IMR-90 (cell line): ENCODE results near the gene ANO4. TPM values are rescaled to one million over a fixed set of nuclear protein-coding genes. Genes with fewer than 3 reads are reported as not detected.

Experiments used
- ATAC-seq: fragments of 200-7000 bp; cut with Tn5 transposase; 2 replicates; pipeline ENCODE4 v1.9.1; 2020; ENCODE audit warnings: low read depth, mild to moderate bottlenecking, moderate library complexity
- BruUV-seq: library from RNA; stranded (reverse); fragments of 400-500 nt; replicated peaks from 2 replicates; lab custom pipeline; 2021; lab: Mats Ljungman, UMichigan
- CTCF ChIA-PET: fragments of 300-600 bp; formaldehyde crosslinking; extraction: SDS; loops from one replicate; lab custom pipeline; 2021; ENCODE audit warnings: antibody characterized with exemption; lab: Yijun Ruan, JAX
- POLR2A ChIA-PET: fragments of 300-600 bp; sonication (Branson Sonifier 250); formaldehyde crosslinking; loops from one replicate; lab custom pipeline; 2022; ENCODE audit warnings: antibody characterized with exemption; ENCODE audit not compliant: unreplicated experiment; lab: Charles Lee
- DNase-seq: peaks from one replicate; pipeline ENCODE4 v3.0.0; 2013
- H2AFZ ChIP-seq: replicated peaks from 2 replicates; pipeline ENCODE3; 2013; ENCODE audit warnings: low read length, mild to moderate bottlenecking; ENCODE audit not compliant: poor library complexity
- H2AK5ac ChIP-seq: 2 replicates; pipeline ENCODE4 v1.6.1; 2013; ENCODE audit warnings: low read depth, low read length, inconsistent platforms
- H2AK9ac ChIP-seq: replicated peaks from 2 replicates; pipeline ENCODE3; 2013; ENCODE audit warnings: mild to moderate bottlenecking, low read depth, low read length, moderate library complexity; ENCODE audit not compliant: poor library complexity
- H2BK120ac ChIP-seq: 2 replicates; pipeline ENCODE4 v1.6.1; 2013; ENCODE audit warnings: low read depth, low read length, inconsistent platforms
- H2BK15ac ChIP-seq: 3 replicates; pipeline ENCODE4 v1.6.1; 2013; ENCODE audit warnings: low read depth, low read length, inconsistent platforms
- H2BK20ac ChIP-seq: 2 replicates; pipeline ENCODE4 v1.6.1; 2013; ENCODE audit warnings: low read depth, mild to moderate bottlenecking, inconsistent platforms, low read length, moderate library complexity
- H2BK5ac ChIP-seq: 2 replicates; pipeline ENCODE4 v1.6.1; 2013; ENCODE audit warnings: mild to moderate bottlenecking, low read depth, low read length, inconsistent platforms; ENCODE audit not compliant: poor library complexity, severe bottlenecking
- H3K14ac ChIP-seq: replicated peaks from 2 replicates; pipeline ENCODE4 v1.6.1; 2013; ENCODE audit warnings: low read depth, low read length, inconsistent platforms
- H3K18ac ChIP-seq: 2 replicates; pipeline ENCODE4 v1.6.1; 2013; ENCODE audit warnings: low read depth, low read length, control low read depth
- H3K23ac ChIP-seq: 2 replicates; pipeline ENCODE4 v1.6.1; 2013; ENCODE audit warnings: low read depth, low read length, inconsistent platforms
- H3K27ac ChIP-seq: 2 replicates; pipeline ENCODE4 v1.5.1; 2013; ENCODE audit warnings: mild to moderate bottlenecking, control low read depth, low read length; ENCODE audit not compliant: insufficient read depth
- H3K27me3 ChIP-seq: 2 replicates; pipeline ENCODE4 v1.6.1; 2013; ENCODE audit warnings: low read length; ENCODE audit not compliant: control insufficient read depth, insufficient read depth
- H3K36me3 ChIP-seq: 2 replicates; pipeline ENCODE4 v1.6.1; 2013; ENCODE audit warnings: low read length, mixed read lengths; ENCODE audit not compliant: control insufficient read depth, insufficient read depth
- H3K4ac ChIP-seq: 2 replicates; pipeline ENCODE4 v1.6.1; 2013; ENCODE audit warnings: low read depth, low read length, inconsistent platforms
- H3K4me1 ChIP-seq: 2 replicates; pipeline ENCODE4 v1.6.1; 2013; ENCODE audit warnings: low read length, mixed read lengths; ENCODE audit not compliant: control insufficient read depth, insufficient read depth
- H3K4me2 ChIP-seq: 2 replicates; pipeline ENCODE4 v1.6.1; 2013; ENCODE audit warnings: low read depth, mild to moderate bottlenecking, control low read depth, low read length, moderate library complexity
- H3K4me3 ChIP-seq: 2 replicates; pipeline ENCODE4 v1.5.1; 2013; ENCODE audit warnings: low read depth, mild to moderate bottlenecking, control low read depth, low read length, moderate library complexity; ENCODE audit not compliant: insufficient read depth
- H3K56ac ChIP-seq: 2 replicates; pipeline ENCODE4 v1.6.1; 2013; ENCODE audit warnings: low read length, inconsistent platforms; ENCODE audit not compliant: insufficient read depth; ENCODE audit errors: extremely low read depth
- H3K79me1 ChIP-seq, 2 experiments: 2 replicates each; pipeline ENCODE4 v1.6.1; 2013; ENCODE audit warnings: low read length in 2 of 2, inconsistent platforms in 1 of 2, low read depth in 1 of 2
- H3K9ac ChIP-seq: 2 replicates; pipeline ENCODE4 v1.6.1; 2013; ENCODE audit warnings: low read depth, low read length, control low read depth
- H3K9me1 ChIP-seq: 2 replicates; pipeline ENCODE4 v1.6.1; 2013; ENCODE audit warnings: low read length, inconsistent platforms; ENCODE audit not compliant: insufficient read depth
- H3K9me3 ChIP-seq: 2 replicates; pipeline ENCODE4 v1.6.1; 2013; ENCODE audit warnings: low read length; ENCODE audit not compliant: control insufficient read depth, insufficient read depth
- H4K20me1 ChIP-seq: 2 replicates; pipeline ENCODE4 v1.6.1; 2013; ENCODE audit warnings: low read length, inconsistent platforms; ENCODE audit not compliant: insufficient read depth
- H4K5ac ChIP-seq: 2 replicates; pipeline ENCODE4 v1.6.1; 2013; ENCODE audit warnings: mild to moderate bottlenecking, low read depth, low read length, control low read depth
- H4K8ac ChIP-seq, 2 experiments: 2 replicates each; pipeline ENCODE4 v1.6.1; 2013; ENCODE audit warnings: low read depth in 2 of 2, low read length in 2 of 2, control low read depth in 1 of 2, inconsistent platforms in 1 of 2
- H4K91ac ChIP-seq: 2 replicates; pipeline ENCODE4 v1.6.1; 2013; ENCODE audit warnings: low read depth, low read length, inconsistent platforms; ENCODE audit not compliant: insufficient read depth
- BHLHE40 ChIP-seq: fragments of 150-350 bp; IDR thresholded peaks from 2 replicates; pipeline ENCODE4 v1.6.1; 2016; ENCODE audit warnings: mild to moderate bottlenecking, low read depth, low read length
- CEBPB ChIP-seq: IDR thresholded peaks from 2 replicates; pipeline ENCODE4 v1.6.1; 2012; ENCODE audit warnings: low read depth, low read length, improper control_type of control experiment
- CHD1 ChIP-seq: IDR thresholded peaks from 2 replicates; pipeline ENCODE4 v1.6.1; 2012; ENCODE audit warnings: low read depth, low read length, improper control_type of control experiment
- CTCF ChIP-seq: conservative IDR thresholded peaks from 2 replicates; pipeline ENCODE4 v1.5.1; 2012; ENCODE audit warnings: mild to moderate bottlenecking, low read depth, low read length, improper control_type of control experiment
- ELK1 ChIP-seq: fragments of 150-350 bp; IDR thresholded peaks from 2 replicates; pipeline ENCODE4 v1.6.1; 2016; ENCODE audit warnings: low read depth, mild to moderate bottlenecking, low read length, moderate library complexity, borderline replicate concordance
- FOS ChIP-seq: fragments of 150-350 bp; IDR thresholded peaks from 2 replicates; pipeline ENCODE4 v1.6.1; 2016; ENCODE audit warnings: low read depth, low read length
- MAFK ChIP-seq: IDR thresholded peaks from 2 replicates; pipeline ENCODE4 v1.6.1; 2012; ENCODE audit warnings: low read depth, low read length, improper control_type of control experiment
- MAZ ChIP-seq: IDR thresholded peaks from 2 replicates; pipeline ENCODE4 v1.6.1; 2012; ENCODE audit warnings: low read depth, mild to moderate bottlenecking, low read length, improper control_type of control experiment, moderate library complexity, borderline replicate concordance
- MXI1 ChIP-seq: IDR thresholded peaks from 2 replicates; pipeline ENCODE4 v1.6.1; 2012; ENCODE audit warnings: low read depth, mild to moderate bottlenecking, low read length, moderate library complexity, borderline replicate concordance
- NFE2L2 ChIP-seq: fragments of 150-350 bp; IDR thresholded peaks from 2 replicates; pipeline ENCODE4 v1.6.1; 2016; ENCODE audit warnings: low read depth, mild to moderate bottlenecking, low read length
- POLR2A ChIP-seq: IDR thresholded peaks from 2 replicates; pipeline ENCODE4 v1.6.1; 2012; ENCODE audit warnings: mild to moderate bottlenecking, low read depth, low read length
- RAD21 ChIP-seq: IDR thresholded peaks from 2 replicates; pipeline ENCODE4 v1.6.1; 2012; ENCODE audit warnings: low read length, improper control_type of control experiment
- RCOR1 ChIP-seq: IDR thresholded peaks from 2 replicates; pipeline ENCODE4 v1.6.1; 2012; ENCODE audit warnings: mild to moderate bottlenecking, low read length, improper control_type of control experiment; ENCODE audit not compliant: insufficient replicate concordance
- RFX5 ChIP-seq: IDR thresholded peaks from 2 replicates; pipeline ENCODE4 v1.8.0; 2012; ENCODE audit warnings: low read depth, mild to moderate bottlenecking, low read length, moderate library complexity
- SMC3 ChIP-seq: fragments of 150-350 bp; IDR thresholded peaks from 2 replicates; pipeline ENCODE4 v1.6.1; 2016; ENCODE audit warnings: low read depth, mild to moderate bottlenecking, antibody characterized with exemption, low read length, moderate library complexity
- USF2 ChIP-seq: fragments of 150-350 bp; IDR thresholded peaks from 2 replicates; pipeline ENCODE4 v1.6.1; 2017; ENCODE audit warnings: mild to moderate bottlenecking, antibody characterized with exemption, low read length, low read depth
- WGBS, 2 experiments: methylation state at CpG; one replicate each; pipeline versions ENCODE4 v1.1.5 to v1.1.7; 2013; ENCODE audit warnings: missing lambda C conversion rate in 2 of 2; ENCODE audit not compliant: insufficient read length in 1 of 2; ENCODE audit errors: extremely low coverage in 2 of 2; 5-methylcytosine and 5-hydroxymethylcytosine counted together
- dilution Hi-C: fragments of 300-500 bp; cut with HindIII; formaldehyde crosslinking; loops from one replicate; pipeline ENCODE4 v1.14.3; 2018; ENCODE audit warnings: low sequenced_read_pairs; ENCODE audit not compliant: unreplicated experiment
- in situ Hi-C: fragments of 300-500 bp; cut with MboI; formaldehyde crosslinking; loops from 3 replicates; pipeline ENCODE4 v1.14.3; 2019; ENCODE audit warnings: low sequenced_read_pairs, inconsistent platforms, mixed read lengths
- intact Hi-C: fragments of 100-400 bp; cut with micrococcal nuclease; formaldehyde crosslinking; loops from 2 replicates; pipeline ENCODE4 v1.10.0; 2022
- polyA plus RNA-seq, 3 experiments: library from polyadenylated mRNA; depleted of rRNA; stranded (reverse); fragments of >200 nt; gene quantifications; 2 replicates each; pipeline ENCODE4 v1.2.3, GENCODE V29; 2012; ENCODE audit warnings: low replicate concordance in 1 of 3
- total RNA-seq: library from RNA; depleted of rRNA; stranded (reverse); fragments of >200 nt; gene quantifications from 2 replicates; pipeline ENCODE4 v1.2.3, GENCODE V29; 2012

ANO4 gene
- total and polyA plus RNA-seq, 2 of the 4 experiments (the other 2 are of a cell fraction) = 4.7 to 10.2 TPM

GRCh38 chr12:100793182-100793581 is 1.4 kb upstream of the ANO4 start:
- Histone ChIP-seq H2AK5ac (no peak overlapping the region), H4K8ac (no peak overlapping the region), H3K9me3 (no peaks in the 10 kb centered on the region), H2BK120ac (no peak overlapping the region), H3K23ac (no peak overlapping the region), H2AK9ac (no peak overlapping the region), H3K9ac (no peak overlapping the region), H3K4me1 (peaks cover 6% of the 10 kb centered on the region), H3K9me1 (no peaks in the 10 kb centered on the region), H4K20me1 (no peaks in the 10 kb centered on the region), H3K4ac (no peak overlapping the region), H3K14ac (no peak overlapping the region), H3K79me1 (peaks cover 0 to 5% of the 10 kb centered on the region in 2 experiments; a peak in 1 of 4 replicates), H2BK5ac (peak overlapping the region; percentile 27), H3K4me2 (0 out of 2 replicates have a peak overlapping the region, but pooled peaks have one; percentile 23), H3K4me3 (no peak overlapping the region), H3K27me3 (no peaks in the 10 kb centered on the region), H2BK15ac (no peak overlapping the region), H2AFZ (no peak overlapping the region), H4K91ac (no peak overlapping the region), H2BK20ac (no peak overlapping the region), H4K5ac (peak overlapping the region; percentile 26; the same call in 1 of the 2 replicates), H3K18ac (no peak overlapping the region; the same call in 1 of the 2 replicates), H3K56ac (no peak overlapping the region), H3K27ac (no peak overlapping the region), H3K36me3 (no peaks in the 10 kb centered on the region)
- ChIA-PET POLR2A (no interaction called here), CTCF (no interaction called here)
- in situ Hi-C loops (no loop called here), dilution Hi-C loops (no loop called here), intact Hi-C loops (no loop called here)
- no CpG with 5 or more reads among the region's 2 CpGs for WGBS, 2 experiments
- BruUV-seq = no TSS peak
- no peak for TF ChIP-seq FOS
- no peak for TF ChIP-seq USF2
- no peak for TF ChIP-seq CHD1
- no peak for TF ChIP-seq BHLHE40
- no peak for TF ChIP-seq POLR2A
- no peak for TF ChIP-seq ELK1
- TF ChIP-seq MXI1 = no peak
- no peak for TF ChIP-seq MAZ
- no peak for TF ChIP-seq CEBPB
- no peak for TF ChIP-seq NFE2L2
- no peak for TF ChIP-seq CTCF
- no peak for TF ChIP-seq RAD21
- TF ChIP-seq RCOR1 = no peak
- no peak for TF ChIP-seq RFX5
- no peak for TF ChIP-seq MAFK
- no peak for TF ChIP-seq SMC3
- peak; percentile 41 for ATAC-seq
- DNase-seq = peak; percentile 61
